WI38 (cell line): ENCODE measurements around the gene NEO1.

Source experiments
- H3K4me3 ChIP-seq: 2 replicates; pipeline ENCODE4 v1.5.1; 2011; ENCODE audit warnings: low read depth, mild to moderate bottlenecking, control low read depth, low read length
- TF ChIP-seq, protein P1 (sequence below): IDR thresholded peaks from 2 replicates; pipeline ENCODE4 v1.5.1; 2012; ENCODE audit warnings: low read depth, mild to moderate bottlenecking, control low read depth, low read length

NEO1 gene

GRCh38 chr15:73146419-73146818 is 94.2 kb downstream of the NEO1 start:
- no peak overlapping the region for H3K4me3 ChIP-seq
- TF ChIP-seq, protein P1, sequence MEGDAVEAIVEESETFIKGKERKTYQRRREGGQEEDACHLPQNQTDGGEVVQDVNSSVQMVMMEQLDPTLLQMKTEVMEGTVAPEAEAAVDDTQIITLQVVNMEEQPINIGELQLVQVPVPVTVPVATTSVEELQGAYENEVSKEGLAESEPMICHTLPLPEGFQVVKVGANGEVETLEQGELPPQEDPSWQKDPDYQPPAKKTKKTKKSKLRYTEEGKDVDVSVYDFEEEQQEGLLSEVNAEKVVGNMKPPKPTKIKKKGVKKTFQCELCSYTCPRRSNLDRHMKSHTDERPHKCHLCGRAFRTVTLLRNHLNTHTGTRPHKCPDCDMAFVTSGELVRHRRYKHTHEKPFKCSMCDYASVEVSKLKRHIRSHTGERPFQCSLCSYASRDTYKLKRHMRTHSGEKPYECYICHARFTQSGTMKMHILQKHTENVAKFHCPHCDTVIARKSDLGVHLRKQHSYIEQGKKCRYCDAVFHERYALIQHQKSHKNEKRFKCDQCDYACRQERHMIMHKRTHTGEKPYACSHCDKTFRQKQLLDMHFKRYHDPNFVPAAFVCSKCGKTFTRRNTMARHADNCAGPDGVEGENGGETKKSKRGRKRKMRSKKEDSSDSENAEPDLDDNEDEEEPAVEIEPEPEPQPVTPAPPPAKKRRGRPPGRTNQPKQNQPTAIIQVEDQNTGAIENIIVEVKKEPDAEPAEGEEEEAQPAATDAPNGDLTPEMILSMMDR, result no peak

GRCh38 chr15:73150831-73151230 is 98.6 kb downstream of the NEO1 start:
- no peak overlapping the region for H3K4me3 ChIP-seq
- TF ChIP-seq, protein P1, result no peak

DNA sequence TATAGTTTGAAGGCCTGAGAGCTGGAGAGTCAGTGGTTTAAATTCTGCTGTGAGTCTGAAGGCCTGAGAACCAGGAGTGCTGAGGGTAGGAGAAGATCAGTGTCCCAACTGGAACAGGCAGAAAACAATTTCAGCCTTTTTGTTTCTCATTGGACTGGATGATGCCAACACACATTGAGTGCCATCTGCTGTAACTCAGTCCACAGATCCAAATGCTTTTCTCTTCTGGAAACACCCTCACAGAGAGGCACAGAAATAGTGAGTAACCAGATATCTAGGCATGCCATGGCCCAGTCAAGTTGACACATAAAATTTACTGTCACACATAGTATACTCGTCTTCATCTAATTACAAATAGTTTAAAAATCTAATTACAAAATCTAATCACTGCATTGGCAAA is 100.8 kb downstream of the NEO1 start:
- TF ChIP-seq, protein P1, result no peak
- H3K4me3 ChIP-seq, result no peak overlapping the region

- TF ChIP-seq, protein P1, result no peak
- H3K4me3 ChIP-seq, result no peak overlapping the region
Measured at GRCh38 chr15:73153447-73153846, 101.2 kb downstream of the NEO1 start.

DNA sequence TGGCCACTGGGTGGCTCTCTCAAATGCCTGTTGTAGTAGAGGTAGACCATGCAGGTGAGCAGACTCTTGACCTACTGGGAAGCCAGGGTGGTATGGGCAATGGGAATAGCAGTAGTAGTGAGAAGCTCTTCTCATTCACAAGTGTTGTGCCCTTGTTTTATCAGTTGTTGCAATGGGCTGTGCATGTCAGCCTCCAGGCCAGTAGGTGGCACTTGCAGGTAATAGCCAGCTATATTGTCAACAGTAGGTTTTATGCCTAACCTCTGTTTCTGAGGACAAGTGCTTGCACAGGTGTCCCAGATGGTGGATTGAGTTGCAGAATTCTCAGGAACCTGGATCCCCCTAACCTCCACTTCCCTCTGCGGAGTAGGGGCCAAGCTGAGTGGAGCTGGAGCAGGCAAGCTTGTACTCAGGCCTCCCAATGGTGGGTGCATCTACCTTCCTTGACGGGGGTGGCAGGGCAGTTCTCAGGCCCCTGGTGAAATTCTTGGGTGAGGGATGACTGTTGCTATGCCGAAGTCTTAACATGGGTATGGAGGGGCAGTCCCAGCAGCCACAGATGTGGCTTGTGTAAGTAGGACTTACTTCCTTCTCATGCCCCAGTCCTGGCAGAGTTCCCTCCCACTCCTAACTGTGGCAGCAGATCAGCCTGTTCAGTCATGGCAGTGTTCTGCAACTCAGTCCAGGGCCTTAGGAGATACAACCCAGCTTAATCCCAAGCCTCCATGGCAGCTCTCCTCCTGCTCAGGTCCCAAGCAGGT is 104.3 kb downstream of the NEO1 start:
- no peak overlapping the region for H3K4me3 ChIP-seq
- TF ChIP-seq, protein P1, result no peak

GRCh38 chr15:73161546-73161945 is 109.3 kb downstream of the NEO1 start:
- TF ChIP-seq, protein P1, result no peak

DNA sequence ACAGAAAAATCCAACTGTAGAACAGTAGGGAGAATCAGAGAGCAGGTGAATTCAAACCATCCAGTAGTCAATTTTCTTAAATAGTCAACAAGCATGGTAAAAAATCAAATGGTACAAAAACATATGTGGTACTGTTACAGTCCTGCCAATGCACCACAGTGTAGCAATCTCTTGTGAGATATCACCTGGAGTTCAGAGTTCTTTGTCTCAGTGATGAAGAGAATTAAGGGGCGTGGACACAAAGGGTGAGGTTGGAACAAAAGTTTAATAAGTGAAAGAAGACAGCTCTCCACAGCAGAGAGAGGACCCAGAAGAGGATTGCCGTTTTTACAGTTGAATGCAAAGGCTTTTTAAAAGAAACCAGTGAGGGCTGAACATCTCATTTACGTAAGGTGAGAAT is 113.2 kb downstream of the NEO1 start:
- TF ChIP-seq, protein P1, result no peak
- H3K4me3 ChIP-seq, result no peak overlapping the region

More at GRCh38 chr15:73161546-73161945, 109.3 kb downstream of the NEO1 start:
- H3K4me3 ChIP-seq, result no peak overlapping the region
